HG03378 (cell line): Measurements from ENCODE around the gene SGTA.

Source experiments
- ATAC-seq: cut with Tn5 transposase; IDR thresholded peaks from one replicate; pipeline ENCODE4 v1.9.1; 2021; ENCODE audit warnings: mild to moderate bottlenecking, moderate library complexity; ENCODE audit not compliant: unreplicated experiment

Gene SGTA

DNA sequence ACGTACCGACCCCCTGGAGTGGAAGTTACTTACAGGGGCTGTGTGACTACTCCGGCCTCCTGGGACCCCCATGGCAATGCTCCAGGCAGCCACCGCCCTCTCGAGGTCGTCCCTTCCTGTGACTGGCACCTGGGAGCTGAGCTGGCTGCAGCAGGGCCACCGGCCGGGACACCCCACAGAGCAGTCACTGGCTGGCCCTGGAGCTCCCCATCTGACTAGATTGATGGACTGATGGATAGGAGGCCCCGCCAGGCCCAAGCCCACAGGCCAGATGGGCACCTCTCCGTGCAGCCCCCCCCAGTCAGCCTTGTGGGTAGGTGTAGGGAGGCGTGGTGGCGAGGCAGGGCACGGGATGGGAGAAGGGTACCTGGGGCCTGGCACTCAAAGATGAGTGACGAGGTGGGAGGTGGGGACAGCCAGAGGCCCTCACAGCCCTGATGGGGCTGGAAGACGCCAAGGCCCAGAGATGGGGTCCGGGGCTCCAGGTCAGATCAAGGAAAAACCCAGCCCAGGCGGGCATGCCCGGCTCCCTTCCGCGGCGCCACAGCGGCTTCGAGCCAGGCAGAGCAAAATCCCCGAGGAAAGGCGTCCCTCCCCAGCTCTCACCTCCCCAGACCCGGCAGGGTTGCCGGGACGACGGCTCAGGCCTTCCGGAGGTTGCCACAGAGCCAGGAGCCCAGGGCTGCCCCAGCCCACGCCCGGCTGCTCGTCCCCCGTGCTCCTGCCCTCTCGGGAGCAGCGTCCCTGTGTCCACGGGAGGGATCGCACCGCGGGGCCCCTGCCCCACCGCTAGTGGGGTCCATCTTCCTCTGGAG is 51.7 kb downstream of the SGTA start:
- ATAC-seq: no peak

DNA sequence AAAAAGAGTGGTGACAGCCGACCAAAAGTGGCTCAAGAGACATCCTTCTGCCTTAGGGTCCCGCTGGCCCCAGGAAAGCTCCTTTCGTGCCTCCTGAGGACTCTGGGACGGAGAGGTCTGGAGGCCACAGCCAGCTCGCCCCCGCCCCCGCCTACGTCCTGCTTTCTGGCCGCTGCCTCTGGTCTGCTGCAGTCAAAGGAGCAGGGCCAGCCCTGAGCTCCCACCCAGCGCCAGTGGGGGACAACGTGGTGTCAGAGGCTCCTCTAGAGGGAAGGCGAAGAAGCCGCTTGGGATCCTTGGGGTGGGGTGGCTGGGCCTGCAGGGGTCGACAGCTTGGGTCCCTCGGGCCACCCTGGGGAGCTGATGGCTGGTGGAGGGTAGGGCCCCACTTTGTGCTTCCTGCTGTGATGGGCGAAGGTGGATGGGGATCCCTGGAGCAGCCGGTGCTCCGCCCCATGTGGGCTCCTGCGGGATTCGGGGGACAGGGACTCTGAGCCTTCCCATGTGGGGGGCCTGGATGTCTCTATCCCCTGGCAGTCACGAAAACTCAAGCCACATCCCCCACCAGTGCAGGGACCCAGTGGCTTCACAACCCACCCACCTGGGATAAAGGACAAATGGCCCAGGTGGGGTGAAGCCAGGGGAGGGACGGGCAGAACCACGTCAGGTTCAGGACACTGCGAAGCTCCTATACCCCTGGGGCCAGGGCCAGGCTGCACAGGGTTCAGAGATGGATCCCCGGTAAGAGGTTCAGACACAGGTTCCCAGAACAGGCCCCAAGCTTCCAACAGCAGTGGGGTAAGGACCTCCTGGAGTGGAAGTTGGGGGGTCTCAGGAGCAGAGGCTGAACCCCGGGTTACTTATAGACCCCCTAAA is 52.9 kb downstream of the SGTA start:
- ATAC-seq: no peak

DNA sequence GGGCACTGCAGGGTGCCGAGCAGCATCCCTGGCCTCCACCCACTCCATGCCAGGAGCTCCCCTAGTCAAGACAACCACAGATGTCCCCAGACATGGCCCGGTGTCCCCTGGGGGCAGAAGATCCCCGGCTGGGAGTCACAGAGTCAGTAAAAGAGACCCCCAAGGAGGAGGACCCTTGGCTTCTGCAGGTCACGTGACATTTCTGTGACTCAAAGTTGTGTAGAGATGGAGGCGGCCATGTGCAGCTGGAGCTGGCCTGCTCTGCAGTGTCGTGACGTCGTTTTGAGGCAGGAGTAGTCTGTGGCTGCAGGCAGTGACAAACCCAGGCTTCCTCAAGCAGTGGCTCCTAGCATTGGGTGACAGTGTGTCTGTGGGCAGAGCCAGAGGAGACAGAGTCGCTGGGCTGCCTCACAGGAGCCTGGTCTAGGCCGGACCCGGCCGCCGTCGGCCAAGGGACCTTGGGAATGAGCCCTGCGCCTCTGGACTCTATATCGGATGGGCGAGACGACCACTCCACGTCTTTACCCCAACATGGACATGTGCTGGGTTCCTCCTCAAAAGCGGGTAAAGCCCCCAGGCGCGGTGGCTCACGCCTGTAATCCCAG is 54.2 kb downstream of the SGTA start:
- ATAC-seq: no peak

- ATAC-seq: no peak
These were observed 55.5 kb downstream of the SGTA start for GRCh38 chr19:2727640-2727944.

GRCh38 chr19:2726904-2727639 is 56.0 kb downstream of the SGTA start:
- ATAC-seq: no peak

DNA sequence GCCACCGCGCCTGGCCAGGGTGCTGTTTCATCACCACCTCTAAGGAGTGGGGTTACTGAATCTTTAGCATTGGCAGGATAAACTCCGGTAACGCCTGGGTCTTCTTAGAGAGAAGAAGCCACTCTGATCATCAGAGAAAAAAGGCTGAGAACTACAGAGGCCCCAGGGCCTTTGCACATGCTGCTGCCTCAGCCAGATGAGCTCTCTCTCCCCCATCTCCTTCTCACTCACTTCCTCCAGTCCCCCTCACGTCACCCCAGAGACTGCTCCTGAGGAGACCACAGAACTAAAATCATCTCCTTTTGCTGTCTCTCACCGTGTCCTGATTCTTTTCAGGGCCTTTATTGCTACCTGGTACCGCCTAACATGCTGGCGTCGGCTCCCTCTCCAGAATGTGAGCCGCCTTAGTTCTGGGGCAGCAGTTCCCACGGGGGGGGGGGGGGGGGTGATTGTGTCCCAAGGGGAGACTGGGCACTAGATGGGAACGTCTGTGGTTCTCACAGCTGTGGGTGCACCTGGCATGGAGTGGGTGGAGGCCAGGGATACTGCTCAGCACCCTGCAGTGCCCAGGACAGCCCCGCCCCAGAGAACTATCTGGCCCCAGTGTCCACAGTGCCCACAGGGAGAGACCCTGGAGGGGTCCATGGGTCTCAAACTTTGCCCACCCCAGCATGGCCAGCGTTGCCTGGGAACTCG is 56.8 kb downstream of the SGTA start:
- no peak for ATAC-seq

GRCh38 chr19:2724148-2724557 is 58.9 kb downstream of the SGTA start:
- no peak for ATAC-seq

DNA sequence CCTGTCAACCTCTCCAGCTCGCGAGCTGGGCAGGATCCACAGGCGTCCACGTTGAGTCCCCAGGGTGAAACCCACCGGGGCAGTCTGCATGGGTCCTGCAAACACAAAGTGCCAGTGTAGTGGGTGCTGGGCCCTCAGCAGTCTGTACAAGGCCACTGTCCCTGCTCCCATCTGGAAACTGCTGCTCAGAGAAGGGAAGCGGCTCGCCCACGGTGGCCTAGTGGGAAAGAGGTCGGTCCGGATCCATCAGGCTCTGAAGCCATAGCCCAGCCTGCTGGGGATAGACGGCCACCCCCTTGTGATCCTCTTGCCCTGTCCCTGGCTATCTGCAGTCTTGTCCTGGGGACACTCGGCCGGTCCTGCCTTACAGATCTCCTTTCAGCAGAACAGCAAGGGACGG is 59.3 kb downstream of the SGTA start:
- no peak for ATAC-seq

DNA sequence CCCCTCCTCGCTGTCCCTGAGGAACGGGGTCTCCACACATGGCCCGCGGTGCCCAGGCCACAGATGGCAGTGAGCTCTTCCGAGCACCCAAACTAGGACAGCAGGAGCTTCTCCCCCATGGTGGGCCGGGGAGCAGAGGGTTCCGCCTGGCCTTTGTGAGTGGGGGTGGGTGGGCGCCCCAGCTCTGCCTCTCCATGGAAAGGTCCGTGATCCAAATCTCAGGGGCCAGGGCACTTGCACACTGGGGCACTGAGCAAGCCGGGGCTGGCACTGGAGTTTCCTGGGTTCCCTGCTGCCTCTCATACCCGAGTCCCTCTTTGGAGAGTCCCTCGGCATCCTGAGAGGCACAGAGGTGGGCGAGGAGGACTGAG is 59.7 kb downstream of the SGTA start:
- ATAC-seq: no peak

GRCh38 chr19:2722541-2723344 is 60.3 kb downstream of the SGTA start:
- no peak for ATAC-seq

DNA sequence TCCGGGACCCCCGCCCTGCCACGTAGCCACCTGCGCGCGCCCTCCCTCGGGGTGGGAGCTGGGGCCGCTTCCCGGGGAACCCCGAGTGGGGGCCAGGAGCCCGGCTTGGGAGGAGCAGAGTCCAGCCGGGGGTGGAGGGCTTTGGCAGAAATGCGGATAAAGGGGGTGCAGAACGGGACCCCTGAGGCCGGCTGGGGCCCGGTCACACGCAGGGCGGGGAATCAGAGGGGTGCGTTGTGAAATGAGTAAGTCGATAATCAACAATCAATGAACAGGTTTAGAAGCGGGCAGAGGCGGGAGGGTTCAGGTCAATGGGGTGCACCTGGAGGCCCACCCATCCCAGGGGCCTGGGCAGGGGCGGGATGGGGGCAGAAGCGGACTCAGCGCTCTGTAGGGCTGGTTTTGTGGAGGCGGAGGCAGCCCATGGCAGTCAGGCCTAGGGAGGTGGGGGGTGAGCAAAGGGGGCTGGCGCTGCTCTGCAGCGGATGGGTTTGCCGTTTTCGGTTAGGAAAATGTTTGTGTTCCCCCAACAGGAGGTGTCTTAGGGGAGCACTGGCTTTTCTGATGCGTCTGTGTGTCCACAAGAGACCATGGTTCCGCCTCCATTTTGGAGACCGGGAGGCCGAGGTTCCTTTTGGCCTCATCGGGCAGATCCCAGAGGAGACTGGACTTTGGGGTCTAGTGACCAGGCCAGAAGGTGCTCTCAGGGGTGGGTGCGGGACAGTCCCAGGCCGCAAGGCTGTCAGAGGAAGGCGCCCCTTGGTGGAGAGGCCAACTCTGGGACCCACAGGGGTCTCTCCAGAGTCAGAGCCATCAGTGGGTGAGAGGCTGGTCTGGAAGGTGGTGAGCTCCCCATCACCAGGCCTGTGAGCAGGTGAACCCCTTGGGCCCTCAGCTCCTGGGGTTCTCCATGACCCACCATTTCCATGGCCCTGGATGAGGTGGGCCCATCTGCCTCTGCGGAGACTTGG is 61.2 kb downstream of the SGTA start:
- no peak for ATAC-seq

DNA sequence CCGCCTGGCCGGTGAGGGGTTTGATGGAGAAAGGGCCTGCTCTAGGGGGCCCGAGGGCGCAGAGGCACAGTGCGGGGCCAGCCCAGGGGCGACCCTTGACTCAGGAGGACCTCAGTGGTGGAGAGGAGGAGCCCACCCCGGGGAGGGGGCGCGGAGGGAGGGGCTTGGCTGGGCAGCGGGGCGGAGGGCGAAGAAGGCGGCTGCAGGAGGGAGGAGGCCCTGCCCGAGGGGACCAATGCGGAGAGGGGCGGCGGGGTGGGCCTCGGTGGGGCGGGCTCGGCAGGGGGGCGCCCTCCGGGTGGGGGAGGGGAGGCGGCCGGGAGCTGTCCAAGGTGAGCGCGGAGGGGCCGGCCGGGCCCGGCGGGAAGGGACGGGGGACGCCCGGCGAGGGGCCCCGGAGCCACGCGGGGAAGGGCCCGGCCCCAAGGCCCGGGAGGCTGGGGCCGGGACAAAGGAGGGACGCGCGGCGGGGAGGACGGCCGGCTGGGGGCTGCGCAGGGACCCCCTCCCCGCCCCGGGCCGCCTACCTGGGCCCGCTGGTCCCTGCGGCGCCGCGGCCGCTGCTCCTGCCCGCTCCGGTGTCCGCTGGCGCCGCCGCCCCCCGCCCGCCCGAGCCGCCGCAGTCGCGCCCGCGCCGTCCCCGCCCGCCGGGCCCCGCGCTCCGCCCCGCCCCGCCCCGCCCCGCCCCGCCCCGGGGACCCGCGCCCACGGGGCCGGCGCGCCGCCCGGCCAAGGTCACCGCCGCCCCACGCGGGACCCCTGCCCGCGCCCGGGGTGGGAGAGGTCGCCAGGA is 62.1 kb downstream of the SGTA start, which contains the start of gene DIRAS1:
Gene DIRAS1, minus strand, starts transcription at position 596 of the 793 bp plus-strand sequence. CDS start 3,566 bp downstream, outside the sequence.
- no peak for ATAC-seq

DNA sequence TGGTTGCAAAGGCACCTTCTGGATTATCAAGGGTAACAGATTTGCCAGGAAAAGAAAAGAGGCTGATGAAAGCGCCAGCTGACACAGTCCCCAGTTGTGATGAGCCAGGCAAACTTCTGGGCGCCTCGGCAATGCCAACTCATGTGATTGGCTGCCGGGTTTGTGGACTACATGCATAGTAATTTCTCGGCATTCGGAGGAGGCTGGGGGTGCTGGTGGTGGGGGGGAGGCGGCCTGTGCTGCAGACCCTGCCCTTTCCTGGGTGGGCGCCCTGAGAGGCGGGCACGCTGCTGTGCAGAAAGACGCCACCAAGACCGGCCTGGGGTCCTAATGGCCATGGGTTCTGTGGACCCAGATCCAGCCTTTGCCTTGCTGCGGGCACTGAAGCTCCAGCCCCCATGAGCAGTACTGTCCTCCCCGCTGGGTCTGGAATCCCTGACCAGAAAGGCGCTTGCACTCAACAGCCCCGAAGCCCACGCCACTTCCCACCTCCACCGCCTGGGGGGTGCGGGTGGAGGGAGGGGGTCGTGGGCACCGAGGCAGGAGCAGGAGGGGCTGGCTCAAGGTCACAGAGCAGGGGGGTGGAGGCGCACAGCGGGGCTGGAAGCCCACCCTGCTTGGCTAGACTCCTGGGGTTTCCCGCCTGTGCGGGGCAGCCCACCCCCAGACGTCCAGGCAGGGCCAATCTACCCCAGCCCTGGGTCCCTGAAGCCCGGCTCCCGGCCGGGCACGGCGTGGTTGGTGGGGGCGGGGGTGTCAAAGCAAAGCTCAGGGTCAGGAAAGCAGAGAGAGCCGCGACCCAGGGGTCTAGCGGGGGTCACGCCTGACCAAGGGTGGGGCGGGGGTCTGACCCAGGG is 62.9 kb downstream of the SGTA start:
- ATAC-seq: no peak

- ATAC-seq: no peak
These were observed 63.8 kb downstream of the SGTA start for GRCh38 chr19:2719232-2719735.

DNA sequence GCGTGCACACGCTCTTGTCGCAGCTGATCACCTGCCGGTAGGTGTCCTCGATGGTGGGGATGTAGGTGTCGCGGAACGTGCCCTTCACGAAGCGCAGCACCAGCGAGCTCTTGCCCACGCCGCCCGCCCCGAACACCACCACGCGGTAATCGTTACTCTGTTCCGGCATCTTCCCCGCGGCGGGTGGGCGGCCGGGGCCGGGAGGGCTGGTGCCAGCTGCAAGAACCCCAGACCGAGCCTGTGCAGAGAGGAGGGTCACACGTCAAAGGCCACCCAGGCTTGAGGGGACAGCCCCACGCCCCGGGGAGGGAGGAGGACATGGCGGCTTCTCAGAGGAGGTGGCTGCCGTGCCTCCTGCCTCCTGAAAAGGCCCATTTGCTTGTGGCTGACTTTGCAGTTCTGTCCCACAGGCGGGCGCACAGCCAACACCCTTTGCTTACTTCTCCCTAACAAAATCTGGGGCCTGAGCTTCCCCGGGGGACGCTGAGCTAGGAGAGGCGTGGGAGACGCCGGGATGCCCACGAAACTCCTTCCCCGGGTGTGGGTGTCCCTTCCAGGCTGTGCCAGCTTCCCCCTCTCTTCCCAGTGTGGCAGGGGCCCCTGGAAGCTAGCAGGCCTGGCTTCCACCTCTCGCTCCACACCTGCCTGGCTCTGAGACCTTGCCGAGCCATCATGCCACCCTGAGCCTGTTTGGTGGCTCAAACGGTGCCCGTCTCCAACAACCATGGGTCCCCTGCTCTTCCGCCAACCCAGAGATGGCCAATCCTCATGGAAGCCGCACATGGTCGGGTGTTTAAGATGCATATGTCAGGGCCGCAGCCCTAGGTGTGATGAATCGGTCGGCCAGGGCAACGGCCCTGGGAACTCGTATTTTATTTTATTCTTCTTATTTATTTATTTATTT is 65.2 kb downstream of the SGTA start:
- ATAC-seq: no peak
